EL (cell line): ENCODE measurements around the gene LINGO3.
"Not testable (repeated sequence)": the region's sequence is repeated elsewhere in the genome, so short reads cannot be mapped to it uniquely, and the experiment has no call there.

Source experiments
- DNase-seq: peaks from one replicate; pipeline ENCODE4 v3.0.0-alpha.2; 2016

LINGO3 gene

DNA sequence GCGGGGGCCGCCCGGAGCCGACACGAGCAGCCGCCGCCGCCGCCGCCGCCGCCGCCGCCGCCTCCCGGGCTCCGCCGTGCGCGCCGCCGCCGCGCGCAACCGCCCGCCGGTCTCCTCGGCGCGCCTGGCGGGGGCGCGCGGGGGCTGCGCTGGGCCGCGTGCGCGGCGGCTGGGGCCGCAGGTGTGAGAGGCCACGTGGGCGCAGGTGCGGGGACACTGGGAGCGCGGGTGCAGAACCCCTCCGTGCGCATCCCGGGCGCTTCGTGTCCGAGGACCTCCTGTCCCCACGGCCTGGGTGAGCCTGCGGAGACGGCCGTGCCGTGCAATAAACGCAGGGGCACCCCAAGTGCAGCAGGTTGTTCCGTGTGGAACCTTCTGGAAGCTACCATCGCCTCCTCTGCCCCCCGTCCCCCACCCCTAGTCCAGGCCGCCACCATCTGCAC lies at the start of gene LINGO3:
Gene LINGO3, minus strand, starts transcription at position 41 of the 443 bp plus-strand sequence. CDS start 16,378 bp downstream, outside the sequence.
- DNase-seq = no peak

DNA sequence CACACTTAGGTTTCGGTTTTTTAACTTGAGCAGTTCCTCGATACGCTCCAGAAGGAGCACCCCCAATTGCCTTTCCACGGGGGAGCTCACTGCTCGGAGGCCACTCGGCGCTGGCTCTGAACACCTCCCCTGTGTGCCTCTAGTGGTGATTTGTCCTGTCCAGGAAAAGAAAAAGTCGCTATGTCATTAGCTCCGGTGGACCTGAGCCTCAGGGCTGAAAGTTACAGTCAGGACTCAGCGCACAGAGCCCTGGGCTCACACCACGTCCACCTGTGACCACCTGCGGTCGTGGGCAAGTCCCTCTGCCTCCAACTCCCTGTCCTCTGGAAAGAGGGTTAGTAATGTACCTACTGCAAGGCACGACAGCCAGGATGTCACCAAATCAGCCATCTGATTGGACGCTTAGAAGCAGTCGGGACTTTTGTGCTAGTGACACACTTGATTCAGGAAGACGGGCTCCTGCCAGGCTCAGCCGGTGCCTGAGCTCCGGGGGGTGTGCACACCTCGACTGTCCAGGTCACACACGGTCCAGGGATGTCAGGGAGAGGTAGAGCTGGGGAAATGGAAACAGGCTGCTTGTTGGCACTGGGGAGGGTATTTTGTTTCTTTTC lies 48.2 kb upstream of the LINGO3 start:
- no peak for DNase-seq

- DNase-seq = no peak
Measured at GRCh38 chr19:2355168-2356035, 47.4 kb upstream of the LINGO3 start.

DNA sequence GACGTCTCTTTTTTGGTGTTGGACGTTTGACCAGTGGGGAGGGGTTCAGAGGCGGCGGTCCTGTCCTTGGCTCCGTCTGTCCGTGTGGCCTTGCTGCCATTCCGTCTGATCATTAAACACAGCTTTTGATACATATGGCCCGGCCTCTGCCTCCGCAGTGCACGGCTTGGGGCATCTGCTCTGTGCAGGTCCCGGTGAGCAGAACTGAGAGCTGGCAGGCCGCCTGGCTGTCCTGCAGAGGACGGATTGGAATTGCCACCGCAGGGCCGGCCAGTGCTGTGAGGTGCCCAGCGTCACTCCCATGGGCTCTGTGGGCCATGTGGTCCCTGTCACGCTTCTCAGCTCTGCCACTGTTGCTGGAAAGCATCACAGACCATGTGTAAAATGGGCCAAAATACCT lies 46.7 kb upstream of the LINGO3 start:
- DNase-seq = no peak

DNA sequence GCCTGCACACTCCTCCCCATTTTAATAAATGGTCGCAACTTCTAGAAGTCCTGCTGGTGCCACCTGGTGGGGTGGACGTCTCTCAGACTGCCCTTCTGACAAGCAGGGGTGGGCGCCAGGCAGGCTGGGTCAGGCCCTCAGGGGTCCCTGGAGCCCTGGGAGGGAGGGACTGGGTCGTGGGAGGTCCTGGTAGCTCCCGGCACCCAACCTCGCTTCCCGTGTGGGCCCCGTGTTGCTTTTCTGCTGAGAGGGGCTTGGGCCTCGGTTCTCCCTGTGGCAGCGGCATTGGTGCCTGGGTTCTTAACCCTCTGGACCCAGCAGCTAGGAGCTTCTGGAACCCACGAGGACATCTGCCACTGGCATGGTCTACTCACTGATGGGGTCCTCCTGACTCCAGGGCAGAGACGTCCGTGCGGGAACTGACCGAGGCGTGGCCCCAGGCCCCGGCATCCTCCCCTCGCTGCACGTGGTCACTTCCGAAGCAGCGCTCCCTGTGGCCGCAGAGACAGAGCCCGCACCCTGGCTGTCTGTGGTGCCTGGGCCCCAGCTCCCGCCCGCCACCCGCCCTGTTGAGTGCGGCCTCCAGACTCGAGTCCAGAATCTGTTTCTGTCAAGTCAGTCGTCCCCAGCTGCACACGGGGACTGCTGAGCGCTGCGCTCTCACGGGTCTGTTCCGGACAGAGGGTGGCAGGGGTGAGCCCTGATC lies 46.1 kb upstream of the LINGO3 start:
- DNase-seq = no peak

DNA sequence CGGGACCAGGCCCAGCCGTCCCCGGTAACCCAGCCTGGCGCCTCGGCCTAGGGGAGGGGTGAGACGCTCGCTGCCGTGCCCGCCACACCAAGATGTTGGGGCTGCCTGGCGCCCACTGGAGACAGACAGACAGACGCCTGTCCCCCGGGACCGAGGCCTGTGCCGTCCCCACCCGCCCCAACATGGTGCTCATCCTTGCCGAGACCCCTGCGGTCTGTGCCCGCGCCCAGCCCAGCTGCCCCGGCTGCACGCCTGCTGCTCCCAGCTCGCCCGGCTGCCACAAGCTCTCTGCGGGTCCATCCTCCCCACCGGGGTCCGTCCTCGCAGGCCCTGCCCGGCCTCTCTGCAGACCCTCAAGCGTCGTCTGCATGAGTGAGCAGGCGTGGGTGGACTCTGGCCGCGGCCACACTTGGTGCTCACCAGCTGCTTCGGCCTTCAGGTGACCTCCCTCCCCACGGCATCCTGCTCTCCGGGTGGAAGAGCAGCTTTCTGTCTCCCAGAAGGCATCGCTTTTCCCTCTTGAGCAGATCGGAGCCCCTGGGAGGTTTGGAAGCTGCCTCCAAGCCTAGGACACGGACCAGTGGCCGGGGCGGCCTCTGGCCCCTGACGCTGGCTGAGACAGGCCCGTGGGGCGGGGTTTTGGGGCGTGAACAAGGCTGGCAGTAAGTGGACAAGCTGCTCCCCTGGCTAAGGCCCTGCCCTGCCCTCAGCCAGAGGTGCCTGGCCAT lies 45.4 kb upstream of the LINGO3 start:
- DNase-seq = no peak

GRCh38 chr19:2352121-2352520 lies 44.2 kb upstream of the LINGO3 start:
- no peak for DNase-seq

DNA sequence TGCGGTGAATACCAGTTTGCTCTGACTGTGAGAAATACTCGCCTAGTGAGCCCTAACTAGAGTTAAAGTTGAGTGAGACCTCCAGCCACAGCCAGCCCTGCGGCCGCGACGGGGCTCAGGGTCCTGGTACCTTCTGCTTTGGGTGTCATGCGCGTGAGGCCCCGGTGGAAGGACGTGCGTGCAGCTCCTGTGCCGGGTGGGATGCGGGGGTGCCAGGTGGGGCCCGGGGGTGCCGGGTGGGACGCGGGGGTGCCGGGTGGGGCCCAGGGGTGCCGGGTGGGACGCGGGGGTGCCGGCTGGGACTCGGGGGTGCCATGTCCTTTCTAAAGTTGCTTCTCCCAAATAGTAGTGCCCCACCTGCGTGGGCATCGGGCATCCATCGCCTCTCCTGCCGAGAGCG lies 43.6 kb upstream of the LINGO3 start:
- DNase-seq = no peak

GRCh38 chr19:2350656-2351055 lies 42.7 kb upstream of the LINGO3 start:
- no peak for DNase-seq

GRCh38 chr19:2349818-2350217 lies 41.9 kb upstream of the LINGO3 start:
- DNase-seq = not testable (repeated sequence)

DNA sequence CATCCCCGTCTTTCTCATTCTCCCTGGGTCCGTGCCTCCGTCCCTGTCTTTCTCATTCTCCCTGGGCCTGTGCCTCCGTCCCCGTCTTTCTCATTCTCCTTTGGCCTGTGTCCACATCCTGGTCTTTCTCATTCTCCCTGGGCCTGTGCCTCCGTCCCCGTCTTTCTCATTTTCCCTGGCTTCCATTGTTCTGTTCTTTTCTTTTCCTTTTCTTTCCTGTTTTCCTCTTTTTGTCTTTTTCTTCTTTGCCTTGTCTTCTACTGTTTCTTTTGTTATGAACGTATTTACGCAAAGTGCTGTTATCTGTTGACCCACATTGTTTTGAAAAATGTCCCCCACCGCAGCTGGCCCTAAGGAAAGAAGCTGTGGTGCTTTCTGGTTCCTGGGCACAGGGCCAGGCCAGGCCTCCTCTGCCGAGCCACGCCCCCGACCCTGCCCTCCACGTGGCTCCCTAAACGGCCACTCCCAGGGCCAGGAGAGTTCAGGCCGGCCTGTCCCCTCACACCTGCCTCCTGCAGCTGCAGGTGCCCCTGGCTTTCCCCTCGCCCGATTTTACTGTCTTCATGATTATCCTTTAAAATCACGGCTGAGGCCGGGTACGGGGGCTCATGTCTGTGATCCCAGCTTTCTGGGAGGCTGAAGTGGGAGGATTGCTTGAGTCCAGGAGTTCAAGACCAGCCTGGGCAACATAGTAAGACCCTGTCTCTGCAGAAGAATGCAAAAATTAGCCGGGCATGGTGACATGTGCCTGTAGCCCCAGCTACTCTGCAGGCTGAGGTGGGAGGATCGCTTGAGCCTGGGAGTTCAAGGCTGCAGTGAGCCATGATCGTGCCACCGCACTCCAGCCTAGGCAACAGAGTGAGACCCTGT lies 38.1 kb upstream of the LINGO3 start:
- no peak for DNase-seq

- no peak for DNase-seq
Measured at GRCh38 chr19:2345076-2345475, 37.1 kb upstream of the LINGO3 start.

- DNase-seq = no peak
Measured at GRCh38 chr19:2344381-2344870, 36.5 kb upstream of the LINGO3 start.

DNA sequence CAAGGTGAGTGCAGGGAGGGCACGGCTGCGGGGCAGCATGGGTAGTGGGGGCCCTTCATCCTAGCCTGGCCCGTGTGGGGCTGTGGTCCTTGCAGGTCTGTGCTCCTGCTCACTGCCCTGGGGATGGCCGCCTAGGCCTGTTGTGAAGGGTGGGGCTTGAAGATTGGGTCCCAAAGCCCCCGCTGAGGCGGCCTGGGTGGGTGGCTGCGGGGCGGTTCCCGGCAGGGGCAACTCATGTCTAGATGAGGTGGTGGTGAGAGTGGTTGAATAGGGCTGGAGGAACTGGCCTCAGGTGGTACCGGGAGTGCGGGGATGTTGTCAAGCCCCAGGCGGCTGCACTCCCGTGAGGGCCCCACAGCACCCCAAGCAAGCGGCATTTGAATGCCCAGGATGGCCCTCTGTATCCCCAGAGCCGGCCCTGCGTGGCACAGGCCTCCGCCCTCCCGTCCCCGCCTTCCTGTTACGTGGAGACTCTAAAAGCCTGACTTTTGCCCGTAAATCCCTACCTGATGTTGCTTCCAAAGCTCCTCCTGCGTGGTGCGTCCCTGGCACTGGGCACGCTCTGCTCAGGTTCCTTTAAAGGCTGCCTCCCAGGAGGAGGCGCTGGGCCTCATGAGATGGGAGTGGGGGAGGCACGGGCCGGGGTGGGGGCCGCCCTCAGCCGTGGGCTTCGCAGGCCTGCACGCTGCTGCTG lies 35.5 kb upstream of the LINGO3 start:
- DNase-seq = no peak

- DNase-seq = no peak
Measured at GRCh38 chr19:2342656-2343288, 34.8 kb upstream of the LINGO3 start.

- DNase-seq = no peak
Measured at GRCh38 chr19:2341982-2342381, 34.0 kb upstream of the LINGO3 start.

- no peak for DNase-seq
Measured at GRCh38 chr19:2341244-2341751, 33.3 kb upstream of the LINGO3 start.

DNA sequence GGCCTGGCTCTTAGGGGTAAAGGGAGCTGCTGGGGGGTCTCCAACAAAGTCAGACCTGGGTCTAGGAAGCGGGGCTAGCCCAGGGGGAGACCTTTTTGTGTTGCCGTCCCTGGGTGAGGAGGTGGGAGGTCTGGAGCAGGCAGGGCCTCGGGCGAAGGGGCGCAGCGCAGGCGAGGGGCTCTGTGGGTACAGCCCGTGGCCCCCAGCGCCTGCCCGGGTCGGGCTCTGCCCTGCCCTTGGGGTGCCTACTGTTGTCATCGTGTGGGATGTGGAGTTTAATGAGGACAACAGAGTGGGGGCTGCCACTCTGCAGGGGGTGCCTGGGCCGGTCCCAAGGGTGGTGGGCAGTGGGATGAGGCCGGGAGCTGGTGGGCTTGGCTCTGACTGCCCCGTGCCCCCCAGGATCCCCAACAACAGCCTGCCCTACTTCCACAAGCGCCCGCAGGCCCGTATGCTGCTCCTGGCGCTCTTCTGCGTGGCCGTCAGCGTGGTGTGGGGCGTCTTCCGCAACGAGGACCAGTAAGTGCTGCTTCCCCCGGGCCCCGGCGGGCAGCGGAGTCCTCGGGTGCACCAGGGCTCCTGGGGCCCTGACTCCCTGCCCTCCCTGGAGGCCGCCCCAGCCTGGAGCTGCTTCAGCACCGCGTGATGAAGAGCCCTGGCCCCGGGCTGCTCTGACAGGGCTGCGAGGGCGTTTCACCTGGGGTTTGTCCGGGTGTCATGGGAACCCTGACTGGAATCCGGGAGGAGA lies 32.7 kb upstream of the LINGO3 start:
- DNase-seq = no peak

GRCh38 chr19:2339644-2340310 lies 31.8 kb upstream of the LINGO3 start:
- DNase-seq = no peak
